Endothelial cell of umbilical vein (primary cell): ENCODE measurements around the gene GRID1. TPM values are rescaled to one million over a fixed set of nuclear protein-coding genes. Genes with fewer than 3 reads are reported as not detected.

Experiments used
- BruUV-seq: library from RNA; stranded (reverse); fragments of 400-500 nt; replicated peaks from 2 replicates; lab custom pipeline; 2021; lab: Mats Ljungman, UMichigan
- CTCF ChIA-PET: fragments of 300-600, 350-600 bp; sonication (Branson Sonifier 250); formaldehyde crosslinking; loops from one replicate; lab custom pipeline; 2021; ENCODE audit warnings: antibody characterized with exemption, inconsistent platforms; lab: Charles Lee
- POLR2A ChIA-PET: fragments of 300-600, 350-600 bp; sonication (Branson Sonifier 250); formaldehyde crosslinking; loops from one replicate; lab custom pipeline; 2021; ENCODE audit warnings: antibody characterized with exemption, inconsistent platforms; lab: Charles Lee
- DNase-seq: peaks from one replicate; pipeline ENCODE4 v3.0.0-alpha.2; 2011; ENCODE audit warnings: low read depth, low spot score
- FAIRE-seq: peaks from 2 replicates; lab custom pipeline; 2011; peaks lifted over from hg19 to GRCh38; lab: Jason Lieb, UNC
- H2AFZ ChIP-seq: 2 replicates; pipeline ENCODE4 v1.6.0; 2012; ENCODE audit warnings: low read depth, low read length, control low read depth, inconsistent platforms
- H3K27ac ChIP-seq: 2 replicates; pipeline ENCODE4 v1.5.1; 2011; ENCODE audit warnings: low read depth, mild to moderate bottlenecking, control low read depth, low read length, moderate library complexity; ENCODE audit not compliant: insufficient read depth
- H3K27me3 ChIP-seq, 2 experiments: 2 replicates each; pipeline versions ENCODE4 v1.6.0 to v1.6.1; 2011; ENCODE audit warnings: low read length in 2 of 2, mixed read lengths in 1 of 2; ENCODE audit not compliant: control insufficient read depth in 2 of 2, insufficient read depth in 2 of 2
- H3K36me3 ChIP-seq, 2 experiments: 2 replicates in 1 of 2; 3 replicates in 1 of 2; pipeline ENCODE4 v1.5.1; 2011; ENCODE audit warnings: low read length in 2 of 2, mild to moderate bottlenecking in 1 of 2, moderate library complexity in 1 of 2; ENCODE audit not compliant: control insufficient read depth in 2 of 2, insufficient read depth in 2 of 2; ENCODE audit errors: extremely low read depth in 1 of 2
- H3K4me1 ChIP-seq: 3 replicates; pipeline ENCODE4 v1.5.1; 2011; ENCODE audit warnings: mild to moderate bottlenecking, low read length; ENCODE audit not compliant: control insufficient read depth, insufficient read depth; ENCODE audit errors: extremely low read depth
- H3K4me2 ChIP-seq: 2 replicates; pipeline ENCODE4 v1.6.1; 2011; ENCODE audit warnings: low read length, control low read depth, mixed read lengths; ENCODE audit not compliant: insufficient read depth
- H3K4me3 ChIP-seq, 3 experiments: fragments of 200-600 bp in 1 of 3; sonication (generic), shearing (Covaris generic) in 1 of 3; replicated peaks in 1 of 3; 2 replicates each; pipeline ENCODE4 v1.5.1; 2011 to 2016; ENCODE audit warnings: control low read depth in 3 of 3, low read length in 3 of 3, mild to moderate bottlenecking in 2 of 3, inconsistent platforms in 1 of 3, low read depth in 1 of 3, moderate library complexity in 1 of 3; ENCODE audit not compliant: insufficient read depth in 1 of 3
- H3K79me2 ChIP-seq: 2 replicates; pipeline ENCODE4 v1.6.0; 2012; ENCODE audit warnings: low read length, inconsistent platforms; ENCODE audit not compliant: control insufficient read depth, insufficient read depth
- H3K9ac ChIP-seq: replicated peaks from 2 replicates; pipeline ENCODE3; 2011; ENCODE audit warnings: low read length, control low read depth; ENCODE audit not compliant: insufficient read depth; ENCODE audit errors: extremely low read depth
- H3K9me1 ChIP-seq: replicated peaks from 3 replicates; pipeline ENCODE4 v1.6.0; 2011; ENCODE audit warnings: mild to moderate bottlenecking, low read length; ENCODE audit not compliant: control insufficient read depth, insufficient read depth; ENCODE audit errors: extremely low read depth
- H3K9me3 ChIP-seq: replicated peaks from 2 replicates; pipeline ENCODE4 v1.5.1; 2012; ENCODE audit warnings: low read length, inconsistent platforms; ENCODE audit not compliant: control insufficient read depth, insufficient read depth
- H4K20me1 ChIP-seq: replicated peaks from 2 replicates; pipeline ENCODE3; 2011; ENCODE audit warnings: mild to moderate bottlenecking, low read length; ENCODE audit not compliant: control insufficient read depth, insufficient read depth; ENCODE audit errors: extremely low read depth
- EZH2 ChIP-seq: IDR thresholded peaks from 2 replicates; pipeline ENCODE4 v1.6.1; 2012; ENCODE audit warnings: borderline replicate concordance, low read depth, mild to moderate bottlenecking, moderate library complexity, low read length, inconsistent platforms; ENCODE audit not compliant: severe bottlenecking
- FOS ChIP-seq: IDR thresholded peaks from 2 replicates; pipeline ENCODE4 v1.6.1; 2011; ENCODE audit warnings: mild to moderate bottlenecking, low read length, moderate library complexity, borderline replicate concordance; ENCODE audit not compliant: insufficient read depth
- GATA2 ChIP-seq: IDR thresholded peaks from 2 replicates; pipeline ENCODE4 v1.7.0; 2011; ENCODE audit warnings: low read depth, mild to moderate bottlenecking, moderate library complexity, mixed read lengths, low read length; ENCODE audit not compliant: insufficient read length, insufficient read depth
- JUN ChIP-seq: IDR thresholded peaks from 2 replicates; pipeline ENCODE4 v1.6.1; 2011; ENCODE audit warnings: borderline replicate concordance, low read depth; ENCODE audit not compliant: insufficient read length, insufficient read depth
- MAX ChIP-seq: IDR thresholded peaks from 2 replicates; pipeline ENCODE4 v1.6.1; 2011; ENCODE audit not compliant: insufficient read depth, insufficient read length
- MYC ChIP-seq: IDR thresholded peaks from one replicate; pipeline ENCODE4 v1.6.1; 2011; ENCODE audit warnings: mild to moderate bottlenecking, low read depth, low read length
- POLR2A ChIP-seq: IDR thresholded peaks from 2 replicates; pipeline ENCODE4 v1.6.1; 2012; ENCODE audit warnings: low read depth, mild to moderate bottlenecking, control low read depth, low read length
- POLR2AphosphoS5 ChIP-seq: IDR thresholded peaks from 2 replicates; pipeline ENCODE4 v1.6.1; 2012; ENCODE audit warnings: low read depth, mild to moderate bottlenecking, control low read depth, low read length, moderate library complexity; ENCODE audit not compliant: insufficient read depth
- dilution Hi-C: fragments of 300-500 bp; cut with MboI; formaldehyde crosslinking; loops from one replicate; pipeline ENCODE4 v1.15.0; 2019; ENCODE audit warnings: low sequenced_read_pairs; ENCODE audit not compliant: extremely low pct_ligation_motif_present
- intact Hi-C: fragments of 100-400 bp; cut with micrococcal nuclease; formaldehyde crosslinking; loops from one replicate; pipeline ENCODE4 v1.10.0; 2022
- polyA plus RNA-seq, 4 experiments: library from polyadenylated mRNA; depleted of rRNA in 3 of 4; stranded (reverse) in 3 of 4; unstranded in 1 of 4; fragments of >200 nt; gene quantifications; 2 replicates each; pipeline versions ENCODE4 v1.2.1 to v1.2.3, GENCODE V29; 2011 to 2012; ENCODE audit warnings: missing spikeins in 1 of 4
- total RNA-seq: library from RNA; stranded (reverse); gene quantifications from 2 replicates; pipeline ENCODE4 v1.2.3, GENCODE V29; 2021
- TF ChIP-seq, protein P1 (sequence below), 2 donors: IDR thresholded peaks; 1 replicate in 1 of 2; 2 replicates in 1 of 2; pipeline ENCODE4 v1.5.1; 2011; ENCODE audit warnings: low read length in 2 of 2, mild to moderate bottlenecking in 2 of 2, moderate library complexity in 2 of 2, control low read depth in 1 of 2, inconsistent platforms in 1 of 2, low read depth in 1 of 2; ENCODE audit not compliant: insufficient read depth in 1 of 2; ENCODE audit errors: extremely low read depth in 1 of 2

Gene GRID1
- total and polyA plus RNA-seq, 2 donors (not counting 3 experiments of a cell fraction or from before 2014, with no cell fraction given): not detected

GRCh38 chr10:85671530-85671929 lies 695.1 kb downstream of the GRID1 start:
- H3K9me3 ChIP-seq: no peaks in the 10 kb centered on the region
- H4K20me1 ChIP-seq: no peaks in the 10 kb centered on the region
- no peaks in the 10 kb centered on the region for H3K27me3 ChIP-seq
- H3K9me1 ChIP-seq: no peaks in the 10 kb centered on the region
- BruUV-seq: no TSS peak
- H3K4me3 ChIP-seq: no peak overlapping the region
- no peak for DNase-seq
- H3K79me2 ChIP-seq: no peaks in the 10 kb centered on the region
- no peak overlapping the region for H2AFZ ChIP-seq
- no peaks in the 10 kb centered on the region for H3K4me1 ChIP-seq
- TF ChIP-seq FOS: no peak
- TF ChIP-seq GATA2: no peak
- no peak for TF ChIP-seq MYC
- no peak for TF ChIP-seq POLR2A
- no peak for TF ChIP-seq MAX
- TF ChIP-seq, protein P1, sequence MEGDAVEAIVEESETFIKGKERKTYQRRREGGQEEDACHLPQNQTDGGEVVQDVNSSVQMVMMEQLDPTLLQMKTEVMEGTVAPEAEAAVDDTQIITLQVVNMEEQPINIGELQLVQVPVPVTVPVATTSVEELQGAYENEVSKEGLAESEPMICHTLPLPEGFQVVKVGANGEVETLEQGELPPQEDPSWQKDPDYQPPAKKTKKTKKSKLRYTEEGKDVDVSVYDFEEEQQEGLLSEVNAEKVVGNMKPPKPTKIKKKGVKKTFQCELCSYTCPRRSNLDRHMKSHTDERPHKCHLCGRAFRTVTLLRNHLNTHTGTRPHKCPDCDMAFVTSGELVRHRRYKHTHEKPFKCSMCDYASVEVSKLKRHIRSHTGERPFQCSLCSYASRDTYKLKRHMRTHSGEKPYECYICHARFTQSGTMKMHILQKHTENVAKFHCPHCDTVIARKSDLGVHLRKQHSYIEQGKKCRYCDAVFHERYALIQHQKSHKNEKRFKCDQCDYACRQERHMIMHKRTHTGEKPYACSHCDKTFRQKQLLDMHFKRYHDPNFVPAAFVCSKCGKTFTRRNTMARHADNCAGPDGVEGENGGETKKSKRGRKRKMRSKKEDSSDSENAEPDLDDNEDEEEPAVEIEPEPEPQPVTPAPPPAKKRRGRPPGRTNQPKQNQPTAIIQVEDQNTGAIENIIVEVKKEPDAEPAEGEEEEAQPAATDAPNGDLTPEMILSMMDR (IDR thresholded peaks at IDR 0.05; ENCODE audit: extremely low read depth in 1 of 2, insufficient read depth in 1 of 2, low read depth in 1 of 2, low read length in 2 of 2): no peak
- TF ChIP-seq EZH2: no peak
- no peak for TF ChIP-seq POLR2AphosphoS5
- no peak for TF ChIP-seq JUN
- ChIA-PET POLR2A (no interaction called here), CTCF (no interaction called here)
- no peak overlapping the region for H3K27ac ChIP-seq
- FAIRE-seq: no peak
- no peak overlapping the region for H3K9ac ChIP-seq
- dilution Hi-C loops (no loop called here), intact Hi-C loops (no loop called here)
- no peak overlapping the region for H3K4me2 ChIP-seq
- no peaks in the 10 kb centered on the region for H3K36me3 ChIP-seq
